ENCODE data around the gene UBE2L6.

DNA sequence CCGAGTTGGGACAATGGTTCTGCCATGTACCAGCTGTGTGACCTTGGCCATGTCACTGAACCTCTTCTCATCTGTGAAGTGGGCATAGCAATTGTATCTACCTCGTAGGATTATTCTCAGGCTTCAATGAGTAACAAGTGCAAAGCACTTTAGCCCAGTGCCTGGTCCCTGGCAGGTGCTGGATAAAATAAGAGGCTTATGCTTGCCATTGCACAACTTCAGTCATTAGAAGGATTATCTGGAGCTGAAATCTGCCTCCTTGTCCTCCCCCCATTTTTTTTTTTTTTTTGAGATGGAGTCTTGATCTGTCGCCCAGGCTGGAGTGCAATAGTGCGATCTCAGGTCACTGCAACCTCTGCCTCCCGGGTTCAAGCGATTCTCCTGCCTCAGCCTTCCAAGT, 22.9 kb downstream of the UBE2L6 start:
- TF ChIP-seq, protein P1, sequence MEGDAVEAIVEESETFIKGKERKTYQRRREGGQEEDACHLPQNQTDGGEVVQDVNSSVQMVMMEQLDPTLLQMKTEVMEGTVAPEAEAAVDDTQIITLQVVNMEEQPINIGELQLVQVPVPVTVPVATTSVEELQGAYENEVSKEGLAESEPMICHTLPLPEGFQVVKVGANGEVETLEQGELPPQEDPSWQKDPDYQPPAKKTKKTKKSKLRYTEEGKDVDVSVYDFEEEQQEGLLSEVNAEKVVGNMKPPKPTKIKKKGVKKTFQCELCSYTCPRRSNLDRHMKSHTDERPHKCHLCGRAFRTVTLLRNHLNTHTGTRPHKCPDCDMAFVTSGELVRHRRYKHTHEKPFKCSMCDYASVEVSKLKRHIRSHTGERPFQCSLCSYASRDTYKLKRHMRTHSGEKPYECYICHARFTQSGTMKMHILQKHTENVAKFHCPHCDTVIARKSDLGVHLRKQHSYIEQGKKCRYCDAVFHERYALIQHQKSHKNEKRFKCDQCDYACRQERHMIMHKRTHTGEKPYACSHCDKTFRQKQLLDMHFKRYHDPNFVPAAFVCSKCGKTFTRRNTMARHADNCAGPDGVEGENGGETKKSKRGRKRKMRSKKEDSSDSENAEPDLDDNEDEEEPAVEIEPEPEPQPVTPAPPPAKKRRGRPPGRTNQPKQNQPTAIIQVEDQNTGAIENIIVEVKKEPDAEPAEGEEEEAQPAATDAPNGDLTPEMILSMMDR (conservative IDR thresholded peaks at IDR 0.05), result no peak
- no peak for TF ChIP-seq EZH2 (IDR thresholded peaks at IDR 0.05; ENCODE audit: low read depth)
